Measurements from ENCODE around the gene LMOD2. TPM values are rescaled to one million over a fixed set of nuclear protein-coding genes. Genes with fewer than 3 reads are reported as not detected.

Gene LMOD2
- total and polyA plus RNA-seq, 2 experiments from 2014 or later, result not detected

- TF ChIP-seq, protein P1, sequence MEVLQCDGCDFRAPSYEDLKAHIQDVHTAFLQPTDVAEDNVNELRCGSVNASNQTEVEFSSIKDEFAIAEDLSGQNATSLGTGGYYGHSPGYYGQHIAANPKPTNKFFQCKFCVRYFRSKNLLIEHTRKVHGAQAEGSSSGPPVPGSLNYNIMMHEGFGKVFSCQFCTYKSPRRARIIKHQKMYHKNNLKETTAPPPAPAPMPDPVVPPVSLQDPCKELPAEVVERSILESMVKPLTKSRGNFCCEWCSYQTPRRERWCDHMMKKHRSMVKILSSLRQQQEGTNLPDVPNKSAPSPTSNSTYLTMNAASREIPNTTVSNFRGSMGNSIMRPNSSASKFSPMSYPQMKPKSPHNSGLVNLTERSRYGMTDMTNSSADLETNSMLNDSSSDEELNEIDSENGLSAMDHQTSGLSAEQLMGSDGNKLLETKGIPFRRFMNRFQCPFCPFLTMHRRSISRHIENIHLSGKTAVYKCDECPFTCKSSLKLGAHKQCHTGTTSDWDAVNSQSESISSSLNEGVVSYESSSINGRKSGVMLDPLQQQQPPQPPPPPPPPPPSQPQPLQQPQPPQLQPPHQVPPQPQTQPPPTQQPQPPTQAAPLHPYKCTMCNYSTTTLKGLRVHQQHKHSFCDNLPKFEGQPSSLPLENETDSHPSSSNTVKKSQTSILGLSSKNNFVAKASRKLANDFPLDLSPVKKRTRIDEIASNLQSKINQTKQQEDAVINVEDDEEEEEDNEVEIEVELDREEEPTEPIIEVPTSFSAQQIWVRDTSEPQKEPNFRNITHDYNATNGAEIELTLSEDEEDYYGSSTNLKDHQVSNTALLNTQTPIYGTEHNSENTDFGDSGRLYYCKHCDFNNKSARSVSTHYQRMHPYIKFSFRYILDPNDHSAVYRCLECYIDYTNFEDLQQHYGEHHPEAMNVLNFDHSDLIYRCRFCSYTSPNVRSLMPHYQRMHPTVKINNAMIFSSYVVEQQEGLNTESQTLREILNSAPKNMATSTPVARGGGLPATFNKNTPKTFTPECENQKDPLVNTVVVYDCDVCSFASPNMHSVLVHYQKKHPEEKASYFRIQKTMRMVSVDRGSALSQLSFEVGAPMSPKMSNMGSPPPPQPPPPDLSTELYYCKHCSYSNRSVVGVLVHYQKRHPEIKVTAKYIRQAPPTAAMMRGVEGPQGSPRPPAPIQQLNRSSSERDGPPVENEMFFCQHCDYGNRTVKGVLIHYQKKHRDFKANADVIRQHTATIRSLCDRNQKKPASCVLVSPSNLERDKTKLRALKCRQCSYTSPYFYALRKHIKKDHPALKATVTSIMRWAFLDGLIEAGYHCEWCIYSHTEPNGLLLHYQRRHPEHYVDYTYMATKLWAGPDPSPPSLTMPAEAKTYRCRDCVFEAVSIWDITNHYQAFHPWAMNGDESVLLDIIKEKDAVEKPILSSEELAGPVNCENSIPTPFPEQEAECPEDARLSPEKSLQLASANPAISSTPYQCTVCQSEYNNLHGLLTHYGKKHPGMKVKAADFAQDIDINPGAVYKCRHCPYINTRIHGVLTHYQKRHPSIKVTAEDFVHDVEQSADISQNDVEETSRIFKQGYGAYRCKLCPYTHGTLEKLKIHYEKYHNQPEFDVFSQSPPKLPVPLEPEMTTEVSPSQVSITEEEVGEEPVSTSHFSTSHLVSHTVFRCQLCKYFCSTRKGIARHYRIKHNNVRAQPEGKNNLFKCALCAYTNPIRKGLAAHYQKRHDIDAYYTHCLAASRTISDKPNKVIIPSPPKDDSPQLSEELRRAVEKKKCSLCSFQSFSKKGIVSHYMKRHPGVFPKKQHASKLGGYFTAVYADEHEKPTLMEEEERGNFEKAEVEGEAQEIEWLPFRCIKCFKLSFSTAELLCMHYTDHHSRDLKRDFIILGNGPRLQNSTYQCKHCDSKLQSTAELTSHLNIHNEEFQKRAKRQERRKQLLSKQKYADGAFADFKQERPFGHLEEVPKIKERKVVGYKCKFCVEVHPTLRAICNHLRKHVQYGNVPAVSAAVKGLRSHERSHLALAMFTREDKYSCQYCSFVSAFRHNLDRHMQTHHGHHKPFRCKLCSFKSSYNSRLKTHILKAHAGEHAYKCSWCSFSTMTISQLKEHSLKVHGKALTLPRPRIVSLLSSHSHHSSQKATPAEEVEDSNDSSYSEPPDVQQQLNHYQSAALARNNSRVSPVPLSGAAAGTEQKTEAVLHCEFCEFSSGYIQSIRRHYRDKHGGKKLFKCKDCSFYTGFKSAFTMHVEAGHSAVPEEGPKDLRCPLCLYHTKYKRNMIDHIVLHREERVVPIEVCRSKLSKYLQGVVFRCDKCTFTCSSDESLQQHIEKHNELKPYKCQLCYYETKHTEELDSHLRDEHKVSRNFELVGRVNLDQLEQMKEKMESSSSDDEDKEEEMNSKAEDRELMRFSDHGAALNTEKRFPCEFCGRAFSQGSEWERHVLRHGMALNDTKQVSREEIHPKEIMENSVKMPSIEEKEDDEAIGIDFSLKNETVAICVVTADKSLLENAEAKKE (CRISPR knock-in tag; IDR thresholded peaks at IDR 0.05), result peak; percentile 100
These were observed 36.8 kb downstream of the LMOD2 start (continued) for GRCh38 chr7:123692471-123692877.

GRCh38 chr7:123695944-123696677 is 40.4 kb downstream of the LMOD2 start:
- Mint-ChIP-seq H3K4me1 (peaks cover 25% of the 10 kb centered on the region), H3K9me3 (no peaks in the 10 kb centered on the region), H3K4me3 (no peak overlapping the region), H3K36me3 (ENCODE audit: low read depth) (peaks cover 48% of the 10 kb centered on the region), H3K27ac (no peak overlapping the region; the same call in 1 of the 2 replicates), H3K27me3 (ENCODE audit: insufficient read depth, low read depth, poor library complexity) (peaks cover 6% of the 10 kb centered on the region)
- Histone ChIP-seq H3K79me2 (replicated peaks; ENCODE audit: insufficient read depth) (peaks cover 16% of the 10 kb centered on the region), H3K4me1 (ENCODE audit: insufficient read depth) (peaks cover 22% of the 10 kb centered on the region), H3K27ac (ENCODE audit: low read depth) (no peak overlapping the region), H3K27me3 (ENCODE audit: insufficient read depth) (no peaks in the 10 kb centered on the region), H4K20me1 (replicated peaks; ENCODE audit: insufficient read depth) (no peaks in the 10 kb centered on the region), H3F3A (replicated peaks; ENCODE audit: low read depth) (0 out of 2 replicates have a peak, but pooled peaks cover 3% of the 10 kb centered on the region), H2AFZ (no peak overlapping the region), H3K9me2 (ENCODE audit: insufficient read depth) (no peaks in the 10 kb centered on the region), H3K4me2 (no peak overlapping the region), H3K36me3 (ENCODE audit: insufficient read depth) (peaks cover 23% of the 10 kb centered on the region; the same call in 1 of the 2 replicates), H3K4me3 (no peak overlapping the region)
- DNase-seq (ENCODE audit: low spot score), result no peak
- no peak for ATAC-seq
- no peak for TF ChIP-seq CTCF (conservative IDR thresholded peaks at IDR 0.05; ENCODE audit: low read depth in 2 of 2)
- TF ChIP-seq EZH2phosphoT487 (IDR thresholded peaks at IDR 0.05; ENCODE audit: unreplicated experiment), result no peak
- TF ChIP-seq ZNF331 (CRISPR knock-in tag; IDR thresholded peaks at IDR 0.05; ENCODE audit: low read depth), result no peak
- TF ChIP-seq EZH2 (IDR thresholded peaks at IDR 0.05; ENCODE audit: low read depth, unreplicated experiment), result no peak
- TF ChIP-seq ETS1 (IDR thresholded peaks at IDR 0.05), result no peak
- no peak for TF ChIP-seq JUNB (IDR thresholded peaks at IDR 0.05; ENCODE audit: unreplicated experiment)
- no peak for TF ChIP-seq STAT1 (IDR thresholded peaks at IDR 0.05; ENCODE audit: unreplicated experiment)
- no peak for TF ChIP-seq NANOG (IDR thresholded peaks at IDR 0.05; ENCODE audit: borderline replicate concordance)
- no peak for TF ChIP-seq REST (IDR thresholded peaks at IDR 0.05; ENCODE audit: unreplicated experiment)
- TF ChIP-seq CREB1 (CRISPR knock-in tag; IDR thresholded peaks at IDR 0.05; ENCODE audit: low read depth), result no peak
- no peak for TF ChIP-seq ZNF114 (CRISPR knock-in tag; IDR thresholded peaks at IDR 0.05)
